ENCODE results near the gene HS6ST1.

- no peak for TF ChIP-seq GABPA (IDR thresholded peaks at IDR 0.05; ENCODE audit: low read depth)
- no peak for TF ChIP-seq CTCF (IDR thresholded peaks at IDR 0.05; ENCODE audit: insufficient read depth, low read length)
Measured at GRCh38 chr2:128304715-128305554, 13.7 kb downstream of the HS6ST1 start.

All from HL-60 (cell line).